Neural cell (in vitro differentiated cells): ENCODE data around the gene EEF1AKMT3. TPM values are rescaled to one million over a fixed set of nuclear protein-coding genes. Genes with fewer than 3 reads are reported as not detected.

Experiments used
- H2AFZ ChIP-seq: fragments of 200-600, 300-800 bp; sonication (generic), shearing (Covaris generic); 2 replicates; pipeline ENCODE4 v1.6.0; 2014; ENCODE audit warnings: low read depth, mild to moderate bottlenecking, antibody characterized with exemption, low read length, moderate library complexity
- H3F3A ChIP-seq: fragments of 200-600 bp; shearing (Covaris generic); 2 replicates; pipeline ENCODE4 v1.6.1; 2016; ENCODE audit warnings: mild to moderate bottlenecking, moderate library complexity, mixed read lengths, antibody characterized with exemption, low read length; ENCODE audit not compliant: insufficient read depth, poor library complexity, severe bottlenecking
- H3K27ac ChIP-seq: fragments of 200-600, 300-800 bp; sonication (generic), shearing (Covaris generic); 2 replicates; pipeline ENCODE4 v1.5.1; 2014; ENCODE audit warnings: mild to moderate bottlenecking, low read length, moderate library complexity
- H3K27me3 ChIP-seq: fragments of 300-800, 200-600 bp; sonication (generic), shearing (Covaris generic); 2 replicates; pipeline ENCODE4 v1.6.0; 2014; ENCODE audit warnings: mild to moderate bottlenecking, low read depth, low read length, moderate library complexity; ENCODE audit not compliant: insufficient read depth
- H3K36me3 ChIP-seq: fragments of 300-800, 200-600 bp; sonication (generic), shearing (Covaris generic); 2 replicates; pipeline ENCODE4 v1.5.1; 2014; ENCODE audit warnings: mild to moderate bottlenecking, antibody characterized with exemption, low read length, moderate library complexity; ENCODE audit not compliant: insufficient read depth
- H3K4me2 ChIP-seq: fragments of 300-800, 200-600 bp; sonication (generic), shearing (Covaris generic); 2 replicates; pipeline ENCODE4 v1.6.0; 2014; ENCODE audit warnings: mild to moderate bottlenecking, low read length
- H3K4me3 ChIP-seq: fragments of 300-800, 200-600 bp; sonication (generic), shearing (Covaris generic); 2 replicates; pipeline ENCODE4 v1.5.1; 2014; ENCODE audit warnings: mild to moderate bottlenecking, low read length, moderate library complexity
- H3K79me2 ChIP-seq: fragments of 200-600 bp; shearing (Covaris generic); replicated peaks from 2 replicates; pipeline ENCODE4 v1.6.0; 2014; ENCODE audit warnings: mild to moderate bottlenecking, low read length, moderate library complexity; ENCODE audit not compliant: insufficient read depth
- H3K9ac ChIP-seq: fragments of 300-800, 200-600 bp; sonication (generic), shearing (Covaris generic); 2 replicates; pipeline ENCODE4 v1.6.1; 2016; ENCODE audit warnings: mild to moderate bottlenecking, low read length, mixed read lengths
- H3K9me2 ChIP-seq: fragments of 200-600 bp; shearing (Covaris generic); 2 replicates; pipeline ENCODE4 v1.6.1; 2016; ENCODE audit warnings: mild to moderate bottlenecking, low read length, mixed read lengths; ENCODE audit not compliant: insufficient read depth
- H3K9me3 ChIP-seq: fragments of 200-600, 300-800 bp; sonication (generic), shearing (Covaris generic); 2 replicates; pipeline ENCODE4 v1.6.1; 2016; ENCODE audit warnings: mild to moderate bottlenecking, mixed run types, low read length, moderate library complexity, mixed read lengths
- H4K20me1 ChIP-seq: fragments of 200-600 bp; shearing (Covaris generic); 2 replicates; pipeline ENCODE4 v1.6.1; 2016; ENCODE audit warnings: mild to moderate bottlenecking, mixed run types; ENCODE audit not compliant: insufficient read depth
- CTCF ChIP-seq: fragments of 450-650 bp; IDR thresholded peaks from 2 replicates; pipeline ENCODE4 v1.5.1; 2014; ENCODE audit warnings: antibody characterized with exemption, mild to moderate bottlenecking, moderate library complexity; ENCODE audit not compliant: poor library complexity, severe bottlenecking
- EP300 ChIP-seq: fragments of 450-650 bp; conservative IDR thresholded peaks from 2 replicates; pipeline ENCODE4 v1.6.1; 2014; ENCODE audit warnings: antibody characterized with exemption, mild to moderate bottlenecking, moderate library complexity; ENCODE audit not compliant: poor library complexity, severe bottlenecking
- EZH2 ChIP-seq: fragments of 200-600, 300-800 bp; shearing (Covaris generic), sonication (generic); IDR thresholded peaks from 2 replicates; pipeline ENCODE4 v1.6.1; 2014; ENCODE audit warnings: antibody characterized with exemption, low read length, borderline replicate concordance, mild to moderate bottlenecking; ENCODE audit not compliant: insufficient read depth, poor library complexity, severe bottlenecking
- MXI1 ChIP-seq: fragments of 450-650 bp; conservative IDR thresholded peaks from 2 replicates; pipeline ENCODE4 v1.6.1; 2014; ENCODE audit warnings: antibody characterized with exemption, mild to moderate bottlenecking; ENCODE audit not compliant: poor library complexity, severe bottlenecking
- POLR2AphosphoS5 ChIP-seq: IDR thresholded peaks from 2 replicates; pipeline ENCODE4 v1.6.1; 2012
- RAD21 ChIP-seq: fragments of 450-650 bp; conservative IDR thresholded peaks from 2 replicates; pipeline ENCODE4 v1.6.1; 2014; ENCODE audit warnings: antibody characterized with exemption, mild to moderate bottlenecking, moderate library complexity
- REST ChIP-seq: IDR thresholded peaks from 2 replicates; pipeline ENCODE4 v1.6.1; 2012; ENCODE audit warnings: borderline replicate concordance
- SMC3 ChIP-seq: fragments of 450-650 bp; conservative IDR thresholded peaks from 2 replicates; pipeline ENCODE4 v1.6.1; 2014; ENCODE audit warnings: antibody characterized with exemption, mild to moderate bottlenecking, moderate library complexity; ENCODE audit not compliant: poor library complexity
- TAF1 ChIP-seq: IDR thresholded peaks from 2 replicates; pipeline ENCODE4 v1.6.1; 2012; ENCODE audit warnings: low read depth
- polyA plus RNA-seq: library from polyadenylated mRNA; depleted of rRNA; stranded (reverse); fragments of >200 nt; gene quantifications from 2 replicates; pipeline ENCODE4 v1.2.3, GENCODE V29; 2014

EEF1AKMT3 gene
- polyA plus RNA-seq, 1 donor from 2014 or later: 1.6 TPM

GRCh38 chr12:57780284-57780897 is 8.0 kb downstream of the EEF1AKMT3 start:
- Histone ChIP-seq H3K4me2 (no peak overlapping the region), H3K79me2 (peaks cover 10% of the 10 kb centered on the region), H4K20me1 (no peaks in the 10 kb centered on the region), H2AFZ (no peak overlapping the region), H3K9me3 (no peaks in the 10 kb centered on the region), H3K27me3 (no peaks in the 10 kb centered on the region), H3K36me3 (no peaks in the 10 kb centered on the region), H3K4me3 (no peak overlapping the region), H3F3A (no peaks in the 10 kb centered on the region), H3K9me2 (no peaks in the 10 kb centered on the region), H3K9ac (no peak overlapping the region), H3K27ac (no peak overlapping the region)
- TF ChIP-seq POLR2AphosphoS5: no peak
- TF ChIP-seq MXI1: no peak
- TF ChIP-seq TAF1: no peak
- TF ChIP-seq SMC3: no peak
- no peak for TF ChIP-seq EZH2
- no peak for TF ChIP-seq EP300
- TF ChIP-seq REST: no peak
- no peak for TF ChIP-seq CTCF
- TF ChIP-seq RAD21: no peak

DNA sequence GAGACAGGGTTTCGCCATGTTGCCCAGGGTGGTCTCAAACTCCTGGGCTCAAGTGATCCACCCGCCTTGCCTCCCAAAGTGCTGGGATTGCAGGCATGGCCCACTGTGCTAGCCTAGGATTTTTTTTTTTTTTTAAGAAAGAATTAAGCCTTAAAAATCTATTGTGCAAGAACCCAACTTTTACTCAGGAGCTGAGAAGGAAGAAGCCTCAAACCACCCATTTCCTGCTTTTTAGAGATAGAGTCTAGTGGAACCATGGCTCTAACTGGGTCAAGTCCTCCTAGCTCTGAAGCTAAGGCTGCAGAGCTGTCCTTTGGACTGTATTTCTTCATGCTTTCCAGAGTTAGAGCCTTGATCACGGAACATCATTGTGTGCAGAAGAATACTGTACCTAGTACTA is 8.8 kb downstream of the EEF1AKMT3 start:
- Histone ChIP-seq H3K9me3 (no peaks in the 10 kb centered on the region), H4K20me1 (no peaks in the 10 kb centered on the region), H3K4me2 (no peak overlapping the region), H3K9me2 (no peaks in the 10 kb centered on the region), H3K79me2 (peaks cover 10% of the 10 kb centered on the region), H3F3A (no peaks in the 10 kb centered on the region), H3K36me3 (no peaks in the 10 kb centered on the region), H3K27ac (no peak overlapping the region), H3K27me3 (no peaks in the 10 kb centered on the region), H3K4me3 (no peak overlapping the region), H3K9ac (no peak overlapping the region), H2AFZ (no peak overlapping the region)
- TF ChIP-seq EP300 (no peak), TAF1 (no peak), REST (no peak), CTCF (no peak), RAD21 (no peak), SMC3 (no peak), POLR2AphosphoS5 (no peak), MXI1 (no peak), EZH2 (no peak)
